ENCODE results near the gene TRIM9.

DNA sequence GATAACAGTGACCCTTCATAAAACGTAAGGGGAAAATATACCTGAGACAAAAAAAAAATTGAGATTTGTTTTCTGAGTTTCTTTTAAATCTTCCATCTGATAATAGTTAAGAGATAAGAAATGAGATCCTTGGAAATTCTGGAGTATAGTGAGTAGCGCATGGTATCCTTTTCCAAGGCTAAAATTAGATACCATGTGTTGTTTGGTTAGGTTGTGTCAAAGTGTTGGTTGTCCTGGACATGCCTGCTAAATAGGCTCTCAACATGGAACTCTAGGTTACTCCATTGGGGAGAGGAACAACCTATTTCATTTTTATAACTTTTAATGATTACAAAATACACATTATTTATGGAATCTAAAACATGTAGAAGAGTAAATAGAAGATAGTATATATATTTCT, 165.4 kb downstream of the TRIM9 start:
- TF ChIP-seq, protein P1, sequence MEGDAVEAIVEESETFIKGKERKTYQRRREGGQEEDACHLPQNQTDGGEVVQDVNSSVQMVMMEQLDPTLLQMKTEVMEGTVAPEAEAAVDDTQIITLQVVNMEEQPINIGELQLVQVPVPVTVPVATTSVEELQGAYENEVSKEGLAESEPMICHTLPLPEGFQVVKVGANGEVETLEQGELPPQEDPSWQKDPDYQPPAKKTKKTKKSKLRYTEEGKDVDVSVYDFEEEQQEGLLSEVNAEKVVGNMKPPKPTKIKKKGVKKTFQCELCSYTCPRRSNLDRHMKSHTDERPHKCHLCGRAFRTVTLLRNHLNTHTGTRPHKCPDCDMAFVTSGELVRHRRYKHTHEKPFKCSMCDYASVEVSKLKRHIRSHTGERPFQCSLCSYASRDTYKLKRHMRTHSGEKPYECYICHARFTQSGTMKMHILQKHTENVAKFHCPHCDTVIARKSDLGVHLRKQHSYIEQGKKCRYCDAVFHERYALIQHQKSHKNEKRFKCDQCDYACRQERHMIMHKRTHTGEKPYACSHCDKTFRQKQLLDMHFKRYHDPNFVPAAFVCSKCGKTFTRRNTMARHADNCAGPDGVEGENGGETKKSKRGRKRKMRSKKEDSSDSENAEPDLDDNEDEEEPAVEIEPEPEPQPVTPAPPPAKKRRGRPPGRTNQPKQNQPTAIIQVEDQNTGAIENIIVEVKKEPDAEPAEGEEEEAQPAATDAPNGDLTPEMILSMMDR (conservative IDR thresholded peaks at IDR 0.05 in 1 of 2, IDR thresholded peaks at IDR 0.05 in 1 of 2; ENCODE audit: low read depth in 1 of 2, low read length in 2 of 2), result no peak
- TF ChIP-seq EZH2 (IDR thresholded peaks at IDR 0.05; ENCODE audit: low read length, missing control alignments), result no peak
